Upper lobe of left lung (tissue), 4 donors: ENCODE results near the gene SREBF1.

Experiments used
- EP300 ChIP-seq, 4 donors: sonication (generic); formaldehyde crosslinking; IDR thresholded peaks; one replicate each; pipeline ENCODE4 v1.5.1; 2017; ENCODE audit warnings: antibody characterized with exemption in 4 of 4, control low read depth in 2 of 4
- POLR2AphosphoS5 ChIP-seq, 2 donors: sonication (generic); formaldehyde crosslinking; IDR thresholded peaks; one replicate each; pipeline ENCODE4 v1.5.1; 2017; ENCODE audit warnings: antibody characterized with exemption in 2 of 2
- TF ChIP-seq, protein P1 (sequence below), 6 experiments: fragments of 450-650 bp in 4 of 6; fragments of 200-600 bp in 2 of 6; sonication (generic) in 2 of 6; IDR thresholded peaks; one replicate each; pipeline ENCODE4 v1.5.1; 2016 to 2019; ENCODE audit warnings: antibody characterized with exemption in 6 of 6

DNA sequence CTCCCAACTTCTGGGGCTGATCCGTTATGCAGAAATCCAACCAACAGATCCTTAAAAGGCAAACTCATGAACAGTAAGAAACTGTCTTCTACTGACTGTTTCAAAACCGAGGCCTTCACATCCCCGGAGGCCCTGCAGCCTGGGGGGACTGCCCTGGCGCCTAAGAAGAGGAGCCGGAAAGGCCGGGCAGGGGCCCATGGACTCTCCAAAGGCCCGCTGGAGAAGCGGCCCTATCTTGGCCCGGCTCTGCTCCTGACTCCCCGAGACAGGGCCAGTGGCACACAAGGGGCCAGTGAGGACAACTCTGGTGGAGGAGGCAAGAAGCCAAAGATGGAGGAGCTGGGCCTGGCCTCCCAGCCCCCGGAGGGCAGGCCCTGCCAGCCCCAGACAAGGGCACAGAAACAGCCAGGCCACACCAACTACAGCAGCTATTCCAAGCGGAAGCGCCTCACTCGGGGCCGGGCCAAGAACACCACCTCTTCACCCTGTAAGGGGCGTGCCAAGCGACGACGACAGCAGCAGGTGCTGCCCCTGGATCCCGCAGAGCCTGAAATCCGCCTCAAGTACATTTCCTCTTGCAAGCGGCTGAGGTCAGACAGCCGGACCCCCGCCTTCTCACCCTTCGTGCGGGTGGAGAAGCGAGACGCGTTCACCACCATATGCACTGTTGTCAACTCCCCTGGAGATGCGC lies 39.5 kb downstream of the SREBF1 start:
- TF ChIP-seq, protein P1, sequence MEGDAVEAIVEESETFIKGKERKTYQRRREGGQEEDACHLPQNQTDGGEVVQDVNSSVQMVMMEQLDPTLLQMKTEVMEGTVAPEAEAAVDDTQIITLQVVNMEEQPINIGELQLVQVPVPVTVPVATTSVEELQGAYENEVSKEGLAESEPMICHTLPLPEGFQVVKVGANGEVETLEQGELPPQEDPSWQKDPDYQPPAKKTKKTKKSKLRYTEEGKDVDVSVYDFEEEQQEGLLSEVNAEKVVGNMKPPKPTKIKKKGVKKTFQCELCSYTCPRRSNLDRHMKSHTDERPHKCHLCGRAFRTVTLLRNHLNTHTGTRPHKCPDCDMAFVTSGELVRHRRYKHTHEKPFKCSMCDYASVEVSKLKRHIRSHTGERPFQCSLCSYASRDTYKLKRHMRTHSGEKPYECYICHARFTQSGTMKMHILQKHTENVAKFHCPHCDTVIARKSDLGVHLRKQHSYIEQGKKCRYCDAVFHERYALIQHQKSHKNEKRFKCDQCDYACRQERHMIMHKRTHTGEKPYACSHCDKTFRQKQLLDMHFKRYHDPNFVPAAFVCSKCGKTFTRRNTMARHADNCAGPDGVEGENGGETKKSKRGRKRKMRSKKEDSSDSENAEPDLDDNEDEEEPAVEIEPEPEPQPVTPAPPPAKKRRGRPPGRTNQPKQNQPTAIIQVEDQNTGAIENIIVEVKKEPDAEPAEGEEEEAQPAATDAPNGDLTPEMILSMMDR (IDR thresholded peaks at IDR 0.05): no peak
- TF ChIP-seq POLR2AphosphoS5 (IDR thresholded peaks at IDR 0.05): no peak
- no peak for TF ChIP-seq EP300 (IDR thresholded peaks at IDR 0.05)
